SK-N-SH (cell line): Measurements from ENCODE around the gene IL6R.

Experiments used
- CTCF ChIP-seq: fragments of 200-600 bp; sonication (generic); IDR thresholded peaks from 2 replicates; pipeline ENCODE4 v1.6.1; 2017; ENCODE audit warnings: antibody characterized with exemption, mild to moderate bottlenecking, moderate library complexity
- EP300 ChIP-seq, 2 experiments: IDR thresholded peaks; 2 replicates each; pipeline versions ENCODE4 v1.4.0 to v1.6.1; 2012; ENCODE audit warnings: borderline replicate concordance in 1 of 2, low read depth in 1 of 2, low read length in 1 of 2
- FOXM1 ChIP-seq: IDR thresholded peaks from 2 replicates; pipeline ENCODE4 v1.4.0; 2012; ENCODE audit warnings: low read depth, mild to moderate bottlenecking
- GABPA ChIP-seq: IDR thresholded peaks from 2 replicates; pipeline ENCODE4 v1.4.0; 2012; ENCODE audit warnings: low read depth, mild to moderate bottlenecking
- IRF3 ChIP-seq: fragments of 150-350 bp; IDR thresholded peaks from 2 replicates; pipeline ENCODE4 v1.6.1; 2016; ENCODE audit warnings: mild to moderate bottlenecking, low read depth, low read length
- MAX ChIP-seq: IDR thresholded peaks from 2 replicates; pipeline ENCODE4 v1.4.0; 2012; ENCODE audit warnings: low read depth
- MXI1 ChIP-seq: IDR thresholded peaks from 2 replicates; pipeline ENCODE4 v1.6.1; 2012; ENCODE audit warnings: mild to moderate bottlenecking, low read depth, low read length, improper control_type of control experiment
- POLR2AphosphoS5 ChIP-seq: IDR thresholded peaks from 2 replicates; pipeline ENCODE4 v1.6.1; 2012; ENCODE audit warnings: low read depth, low read length
- SMC3 ChIP-seq: IDR thresholded peaks from 2 replicates; pipeline ENCODE4 v1.6.1; 2012; ENCODE audit warnings: low read depth, low read length, improper control_type of control experiment
- YY1 ChIP-seq: IDR thresholded peaks from 2 replicates; pipeline ENCODE4 v1.4.0; 2012; ENCODE audit warnings: low read depth, mild to moderate bottlenecking
- TF ChIP-seq, protein P1 (sequence below): IDR thresholded peaks from 2 replicates; pipeline ENCODE4 v1.6.1; 2012; ENCODE audit warnings: mild to moderate bottlenecking, low read depth, low read length, moderate library complexity
- TF ChIP-seq, protein P2 (sequence below): IDR thresholded peaks from 2 replicates; pipeline ENCODE4 v1.4.0; 2012; ENCODE audit warnings: low read depth, borderline replicate concordance

DNA sequence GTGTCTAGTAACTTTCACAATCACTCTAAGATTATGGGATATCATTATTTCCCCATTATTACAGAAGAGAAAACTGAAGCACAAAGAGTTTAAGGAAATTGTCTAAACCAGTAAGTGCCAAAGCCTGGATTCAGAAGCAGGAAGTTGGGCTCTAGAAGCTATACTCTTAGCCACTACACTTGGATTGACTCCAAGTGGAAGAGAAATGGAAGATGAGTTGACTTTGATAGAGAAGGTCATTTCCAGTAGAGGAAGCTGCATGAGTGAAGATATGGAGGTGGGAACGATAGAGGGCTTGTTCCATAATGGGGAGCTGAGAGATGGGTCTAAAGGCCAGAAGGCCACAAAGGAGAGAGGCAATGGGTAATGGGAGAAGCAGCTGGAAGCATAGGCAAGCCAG, 85.2 kb downstream of the IL6R start:
- no peak for TF ChIP-seq YY1
- TF ChIP-seq CTCF, result no peak
- no peak for TF ChIP-seq MXI1
- no peak for TF ChIP-seq MAX
- TF ChIP-seq FOXM1, result no peak
- no peak for TF ChIP-seq GABPA
- no peak for TF ChIP-seq EP300 (IDR thresholded peaks at IDR 0.05; ENCODE audit: borderline replicate concordance in 1 of 2, low read depth in 1 of 2, low read length in 1 of 2)
- no peak for TF ChIP-seq POLR2AphosphoS5
- TF ChIP-seq IRF3, result no peak
- TF ChIP-seq, protein P1, sequence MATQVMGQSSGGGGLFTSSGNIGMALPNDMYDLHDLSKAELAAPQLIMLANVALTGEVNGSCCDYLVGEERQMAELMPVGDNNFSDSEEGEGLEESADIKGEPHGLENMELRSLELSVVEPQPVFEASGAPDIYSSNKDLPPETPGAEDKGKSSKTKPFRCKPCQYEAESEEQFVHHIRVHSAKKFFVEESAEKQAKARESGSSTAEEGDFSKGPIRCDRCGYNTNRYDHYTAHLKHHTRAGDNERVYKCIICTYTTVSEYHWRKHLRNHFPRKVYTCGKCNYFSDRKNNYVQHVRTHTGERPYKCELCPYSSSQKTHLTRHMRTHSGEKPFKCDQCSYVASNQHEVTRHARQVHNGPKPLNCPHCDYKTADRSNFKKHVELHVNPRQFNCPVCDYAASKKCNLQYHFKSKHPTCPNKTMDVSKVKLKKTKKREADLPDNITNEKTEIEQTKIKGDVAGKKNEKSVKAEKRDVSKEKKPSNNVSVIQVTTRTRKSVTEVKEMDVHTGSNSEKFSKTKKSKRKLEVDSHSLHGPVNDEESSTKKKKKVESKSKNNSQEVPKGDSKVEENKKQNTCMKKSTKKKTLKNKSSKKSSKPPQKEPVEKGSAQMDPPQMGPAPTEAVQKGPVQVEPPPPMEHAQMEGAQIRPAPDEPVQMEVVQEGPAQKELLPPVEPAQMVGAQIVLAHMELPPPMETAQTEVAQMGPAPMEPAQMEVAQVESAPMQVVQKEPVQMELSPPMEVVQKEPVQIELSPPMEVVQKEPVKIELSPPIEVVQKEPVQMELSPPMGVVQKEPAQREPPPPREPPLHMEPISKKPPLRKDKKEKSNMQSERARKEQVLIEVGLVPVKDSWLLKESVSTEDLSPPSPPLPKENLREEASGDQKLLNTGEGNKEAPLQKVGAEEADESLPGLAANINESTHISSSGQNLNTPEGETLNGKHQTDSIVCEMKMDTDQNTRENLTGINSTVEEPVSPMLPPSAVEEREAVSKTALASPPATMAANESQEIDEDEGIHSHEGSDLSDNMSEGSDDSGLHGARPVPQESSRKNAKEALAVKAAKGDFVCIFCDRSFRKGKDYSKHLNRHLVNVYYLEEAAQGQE, result no peak
- no peak for TF ChIP-seq SMC3
- TF ChIP-seq, protein P2, sequence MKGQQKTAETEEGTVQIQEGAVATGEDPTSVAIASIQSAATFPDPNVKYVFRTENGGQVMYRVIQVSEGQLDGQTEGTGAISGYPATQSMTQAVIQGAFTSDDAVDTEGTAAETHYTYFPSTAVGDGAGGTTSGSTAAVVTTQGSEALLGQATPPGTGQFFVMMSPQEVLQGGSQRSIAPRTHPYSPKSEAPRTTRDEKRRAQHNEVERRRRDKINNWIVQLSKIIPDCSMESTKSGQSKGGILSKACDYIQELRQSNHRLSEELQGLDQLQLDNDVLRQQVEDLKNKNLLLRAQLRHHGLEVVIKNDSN, result no peak
